ENCODE results near the gene FAM3D. TPM values are rescaled to one million over a fixed set of nuclear protein-coding genes. Genes with fewer than 3 reads are reported as not detected.

The FAM3D gene
- total and polyA plus RNA-seq, 9 of the 15 experiments (the other 6 are each of a cell fraction or from before 2014, with no cell fraction given), result not detected

DNA sequence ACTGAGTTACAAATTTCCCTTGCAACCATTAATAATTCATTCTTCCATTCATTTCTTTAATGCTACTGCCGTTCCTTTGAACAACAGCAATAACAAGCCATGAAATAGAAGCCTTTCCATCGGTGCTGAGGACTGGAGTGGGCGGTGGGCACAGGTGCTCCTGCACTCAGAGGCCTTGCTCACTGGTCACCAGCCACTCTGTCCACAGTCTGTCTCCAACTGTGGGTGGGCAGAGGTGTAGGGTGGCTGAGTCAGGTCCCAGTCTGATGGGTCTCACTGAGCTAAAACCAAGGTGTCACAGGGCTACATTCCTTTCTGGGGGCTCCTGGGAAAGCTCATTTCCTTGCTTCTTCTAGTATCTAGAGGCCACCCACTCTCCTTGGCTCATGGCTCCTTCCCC is 6.3 kb upstream of the FAM3D start:
- ATAC-seq (no peak), FAIRE-seq (no peak), DNase-seq (ENCODE audit: extremely low read depth in 1 of 4, low spot score in 3 of 4) (no peak)
- no peaks in the 10 kb centered on the region for H3K79me2 ChIP-seq (ENCODE audit: control insufficient read depth, insufficient read depth, low read length)
- no peaks in the 10 kb centered on the region for H3K9me1 ChIP-seq (ENCODE audit: control insufficient read depth, insufficient read depth, low read length)
- H3K9me3 ChIP-seq (replicated peaks; ENCODE audit: control insufficient read depth, insufficient read depth, low read depth, low read length), result no peaks in the 10 kb centered on the region
- ChIA-PET POLR2A (no interaction called here), CTCF (ENCODE audit: low intra/inter-chr PET ratio) (no interaction called here)
- no peaks in the 10 kb centered on the region for H3K36me3 ChIP-seq (ENCODE audit: control insufficient read depth, insufficient read depth, low read length)
- BruUV-seq (replicated peaks), result no TSS peak
- intact Hi-C loops (cut with micrococcal nuclease) (no loop called here), in situ Hi-C loops (cut with MboI) (no loop called here)
- no peak overlapping the region for H3K4me3 ChIP-seq
- H2AFZ ChIP-seq (ENCODE audit: low read depth, low read length), result no peak overlapping the region
- no peak overlapping the region for H3K27ac ChIP-seq (ENCODE audit: extremely low read depth, low read depth, low read length)
- peaks cover 0 to 15% of the 10 kb centered on the region in 2 experiments; a peak in 3 of 5 replicates for H3K27me3 ChIP-seq (ENCODE audit: control insufficient read depth in 2 of 2, insufficient read depth in 2 of 2, low read length in 2 of 2)
- no peak overlapping the region for H3K9ac ChIP-seq (ENCODE audit: insufficient read depth in 1 of 2, low read depth in 2 of 2, low read length in 2 of 2)
- H3K4me2 ChIP-seq (ENCODE audit: insufficient read depth, low read length), result no peak overlapping the region
- no peaks in the 10 kb centered on the region for H4K20me1 ChIP-seq (replicated peaks; ENCODE audit: control insufficient read depth, insufficient read depth, low read length)
- no peaks in the 10 kb centered on the region for H3K4me1 ChIP-seq (replicated peaks in 1 of 2; ENCODE audit: control insufficient read depth in 2 of 2, insufficient read depth in 2 of 2, low read length in 2 of 2)
- 0% methylated on average over 3 of the region's 3 CpGs for WGBS (ENCODE audit: insufficient coverage, low coverage, missing lambda C conversion rate)
- TF ChIP-seq ZFP1 (CRISPR knock-in tag; IDR thresholded peaks at IDR 0.05) (no peak), MCM3 (IDR thresholded peaks at IDR 0.05) (no peak), ZKSCAN1 (IDR thresholded peaks at IDR 0.05; ENCODE audit: low read depth, low read length) (no peak), WHSC1 (IDR thresholded peaks at IDR 0.05; ENCODE audit: low read length) (no peak), RBM15 (IDR thresholded peaks at IDR 0.05; ENCODE audit: insufficient read depth, low read length) (no peak), ZFP30 (CRISPR knock-in tag; IDR thresholded peaks at IDR 0.05; ENCODE audit: borderline replicate concordance) (no peak), PRPF4 (IDR thresholded peaks at IDR 0.05; ENCODE audit: insufficient read depth, low read depth, low read length, poor library complexity, severe bottlenecking) (no peak), NUFIP1 (IDR thresholded peaks at IDR 0.05; ENCODE audit: partially characterized antibody) (no peak), HIVEP1 (CRISPR knock-in tag; IDR thresholded peaks at IDR 0.05) (no peak), DMBX1 (CRISPR knock-in tag; IDR thresholded peaks at IDR 0.05; ENCODE audit: borderline replicate concordance) (no peak), ELF1 (tag; IDR thresholded peaks at IDR 0.05) (no peak), LARP7 (IDR thresholded peaks at IDR 0.05) (no peak)
- TF ChIP-seq, protein P1, sequence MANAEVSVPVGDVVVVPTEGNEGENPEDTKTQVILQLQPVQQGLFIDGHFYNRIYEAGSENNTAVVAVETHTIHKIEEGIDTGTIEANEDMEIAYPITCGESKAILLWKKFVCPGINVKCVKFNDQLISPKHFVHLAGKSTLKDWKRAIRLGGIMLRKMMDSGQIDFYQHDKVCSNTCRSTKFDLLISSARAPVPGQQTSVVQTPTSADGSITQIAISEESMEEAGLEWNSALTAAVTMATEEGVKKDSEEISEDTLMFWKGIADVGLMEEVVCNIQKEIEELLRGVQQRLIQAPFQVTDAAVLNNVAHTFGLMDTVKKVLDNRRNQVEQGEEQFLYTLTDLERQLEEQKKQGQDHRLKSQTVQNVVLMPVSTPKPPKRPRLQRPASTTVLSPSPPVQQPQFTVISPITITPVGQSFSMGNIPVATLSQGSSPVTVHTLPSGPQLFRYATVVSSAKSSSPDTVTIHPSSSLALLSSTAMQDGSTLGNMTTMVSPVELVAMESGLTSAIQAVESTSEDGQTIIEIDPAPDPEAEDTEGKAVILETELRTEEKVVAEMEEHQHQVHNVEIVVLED (CRISPR knock-in tag; IDR thresholded peaks at IDR 0.05), result no peak
- TF ChIP-seq, protein P2, sequence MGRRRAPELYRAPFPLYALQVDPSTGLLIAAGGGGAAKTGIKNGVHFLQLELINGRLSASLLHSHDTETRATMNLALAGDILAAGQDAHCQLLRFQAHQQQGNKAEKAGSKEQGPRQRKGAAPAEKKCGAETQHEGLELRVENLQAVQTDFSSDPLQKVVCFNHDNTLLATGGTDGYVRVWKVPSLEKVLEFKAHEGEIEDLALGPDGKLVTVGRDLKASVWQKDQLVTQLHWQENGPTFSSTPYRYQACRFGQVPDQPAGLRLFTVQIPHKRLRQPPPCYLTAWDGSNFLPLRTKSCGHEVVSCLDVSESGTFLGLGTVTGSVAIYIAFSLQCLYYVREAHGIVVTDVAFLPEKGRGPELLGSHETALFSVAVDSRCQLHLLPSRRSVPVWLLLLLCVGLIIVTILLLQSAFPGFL (CRISPR knock-in tag; IDR thresholded peaks at IDR 0.05), result no peak
- TF ChIP-seq, protein P3, sequence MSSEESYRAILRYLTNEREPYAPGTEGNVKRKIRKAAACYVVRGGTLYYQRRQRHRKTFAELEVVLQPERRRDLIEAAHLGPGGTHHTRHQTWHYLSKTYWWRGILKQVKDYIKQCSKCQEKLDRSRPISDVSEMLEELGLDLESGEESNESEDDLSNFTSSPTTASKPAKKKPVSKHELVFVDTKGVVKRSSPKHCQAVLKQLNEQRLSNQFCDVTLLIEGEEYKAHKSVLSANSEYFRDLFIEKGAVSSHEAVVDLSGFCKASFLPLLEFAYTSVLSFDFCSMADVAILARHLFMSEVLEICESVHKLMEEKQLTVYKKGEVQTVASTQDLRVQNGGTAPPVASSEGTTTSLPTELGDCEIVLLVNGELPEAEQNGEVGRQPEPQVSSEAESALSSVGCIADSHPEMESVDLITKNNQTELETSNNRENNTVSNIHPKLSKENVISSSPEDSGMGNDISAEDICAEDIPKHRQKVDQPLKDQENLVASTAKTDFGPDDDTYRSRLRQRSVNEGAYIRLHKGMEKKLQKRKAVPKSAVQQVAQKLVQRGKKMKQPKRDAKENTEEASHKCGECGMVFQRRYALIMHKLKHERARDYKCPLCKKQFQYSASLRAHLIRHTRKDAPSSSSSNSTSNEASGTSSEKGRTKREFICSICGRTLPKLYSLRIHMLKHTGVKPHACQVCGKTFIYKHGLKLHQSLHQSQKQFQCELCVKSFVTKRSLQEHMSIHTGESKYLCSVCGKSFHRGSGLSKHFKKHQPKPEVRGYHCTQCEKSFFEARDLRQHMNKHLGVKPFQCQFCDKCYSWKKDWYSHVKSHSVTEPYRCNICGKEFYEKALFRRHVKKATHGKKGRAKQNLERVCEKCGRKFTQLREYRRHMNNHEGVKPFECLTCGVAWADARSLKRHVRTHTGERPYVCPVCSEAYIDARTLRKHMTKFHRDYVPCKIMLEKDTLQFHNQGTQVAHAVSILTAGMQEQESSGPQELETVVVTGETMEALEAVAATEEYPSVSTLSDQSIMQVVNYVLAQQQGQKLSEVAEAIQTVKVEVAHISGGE (CRISPR knock-in tag; IDR thresholded peaks at IDR 0.05), result no peak
- TF ChIP-seq, protein P4, sequence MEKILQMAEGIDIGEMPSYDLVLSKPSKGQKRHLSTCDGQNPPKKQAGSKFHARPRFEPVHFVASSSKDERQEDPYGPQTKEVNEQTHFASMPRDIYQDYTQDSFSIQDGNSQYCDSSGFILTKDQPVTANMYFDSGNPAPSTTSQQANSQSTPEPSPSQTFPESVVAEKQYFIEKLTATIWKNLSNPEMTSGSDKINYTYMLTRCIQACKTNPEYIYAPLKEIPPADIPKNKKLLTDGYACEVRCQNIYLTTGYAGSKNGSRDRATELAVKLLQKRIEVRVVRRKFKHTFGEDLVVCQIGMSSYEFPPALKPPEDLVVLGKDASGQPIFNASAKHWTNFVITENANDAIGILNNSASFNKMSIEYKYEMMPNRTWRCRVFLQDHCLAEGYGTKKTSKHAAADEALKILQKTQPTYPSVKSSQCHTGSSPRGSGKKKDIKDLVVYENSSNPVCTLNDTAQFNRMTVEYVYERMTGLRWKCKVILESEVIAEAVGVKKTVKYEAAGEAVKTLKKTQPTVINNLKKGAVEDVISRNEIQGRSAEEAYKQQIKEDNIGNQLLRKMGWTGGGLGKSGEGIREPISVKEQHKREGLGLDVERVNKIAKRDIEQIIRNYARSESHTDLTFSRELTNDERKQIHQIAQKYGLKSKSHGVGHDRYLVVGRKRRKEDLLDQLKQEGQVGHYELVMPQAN (IDR thresholded peaks at IDR 0.05; ENCODE audit: borderline replicate concordance), result no peak

Data from K562 (cell line).